H7 (cell line): ENCODE measurements around the gene GCH1. TPM values are rescaled to one million over a fixed set of nuclear protein-coding genes. Genes with fewer than 3 reads are reported as not detected.

Source experiments
- DNase-seq: peaks from one replicate; pipeline ENCODE4 v3.0.0; 2012
- H3K27me3 ChIP-seq: 2 replicates; pipeline ENCODE4 v1.6.0; 2011; ENCODE audit warnings: mild to moderate bottlenecking, low read length; ENCODE audit not compliant: control insufficient read depth, insufficient read depth
- H3K36me3 ChIP-seq: replicated peaks from 2 replicates; pipeline ENCODE4 v1.5.1; 2011; ENCODE audit warnings: low read length; ENCODE audit not compliant: control insufficient read depth, insufficient read depth
- H3K4me3 ChIP-seq: 2 replicates; pipeline ENCODE4 v1.5.1; 2011; ENCODE audit warnings: low read depth, mild to moderate bottlenecking, control low read depth, low read length, moderate library complexity; ENCODE audit not compliant: insufficient read depth
- total RNA-seq: library from RNA; depleted of rRNA; stranded (reverse); fragments of >200 nt; shearing (Covaris generic); gene quantifications from 2 replicates; pipeline ENCODE4 v1.2.3, GENCODE V29; 2014

GCH1 gene
- total RNA-seq, 1 experiment from 2014 or later, result 12.1 TPM

GRCh38 chr14:54834727-54835126, 67.9 kb downstream of the GCH1 start:
- Histone ChIP-seq H3K27me3 (no peaks in the 10 kb centered on the region), H3K4me3 (no peak overlapping the region)
- DNase-seq, result no peak

GRCh38 chr14:54834081-54834480, 68.5 kb downstream of the GCH1 start:
- DNase-seq, result no peak
- H3K4me3 ChIP-seq, result no peak overlapping the region
- no peaks in the 10 kb centered on the region for H3K27me3 ChIP-seq
- H3K36me3 ChIP-seq, result no peaks in the 10 kb centered on the region

More at GRCh38 chr14:54834727-54835126, 67.9 kb downstream of the GCH1 start:
- H3K36me3 ChIP-seq, result no peaks in the 10 kb centered on the region

- no peak for DNase-seq
- Histone ChIP-seq H3K36me3 (no peaks in the 10 kb centered on the region), H3K4me3 (no peak overlapping the region), H3K27me3 (no peaks in the 10 kb centered on the region)
Observed at GRCh38 chr14:54830650-54831049, 72.0 kb downstream of the GCH1 start.

GRCh38 chr14:54829486-54830224, 73.0 kb downstream of the GCH1 start:
- Histone ChIP-seq H3K4me3 (no peak overlapping the region), H3K36me3 (no peaks in the 10 kb centered on the region), H3K27me3 (no peaks in the 10 kb centered on the region)
- DNase-seq, result no peak

- no peaks in the 10 kb centered on the region for H3K27me3 ChIP-seq
- H3K36me3 ChIP-seq, result no peaks in the 10 kb centered on the region
- H3K4me3 ChIP-seq, result no peak overlapping the region
- DNase-seq, result no peak
Observed at GRCh38 chr14:54828037-54828436, 74.6 kb downstream of the GCH1 start.

GRCh38 chr14:54823757-54824549, 78.7 kb downstream of the GCH1 start:
- DNase-seq, result no peak
- Histone ChIP-seq H3K27me3 (no peaks in the 10 kb centered on the region), H3K36me3 (no peaks in the 10 kb centered on the region)

GRCh38 chr14:54822685-54823084, 79.9 kb downstream of the GCH1 start:
- Histone ChIP-seq H3K27me3 (no peaks in the 10 kb centered on the region), H3K4me3 (no peak overlapping the region), H3K36me3 (no peaks in the 10 kb centered on the region)
- no peak for DNase-seq

More at GRCh38 chr14:54823757-54824549, 78.7 kb downstream of the GCH1 start:
- no peak overlapping the region for H3K4me3 ChIP-seq

GRCh38 chr14:54818201-54819133, 84.2 kb downstream of the GCH1 start:
- H3K27me3 ChIP-seq, result no peaks in the 10 kb centered on the region
- H3K36me3 ChIP-seq, result no peaks in the 10 kb centered on the region
- no peak for DNase-seq
- no peak overlapping the region for H3K4me3 ChIP-seq

GRCh38 chr14:54817506-54817905, 85.1 kb downstream of the GCH1 start:
- peaks cover 1% of the 10 kb centered on the region; the same call in 1 of the 2 replicates for H3K27me3 ChIP-seq
- no peak for DNase-seq
- H3K36me3 ChIP-seq, result no peaks in the 10 kb centered on the region
- no peak overlapping the region for H3K4me3 ChIP-seq

GRCh38 chr14:54816450-54816849, 86.2 kb downstream of the GCH1 start:
- Histone ChIP-seq H3K36me3 (no peaks in the 10 kb centered on the region), H3K4me3 (no peak overlapping the region), H3K27me3 (peaks cover 2% of the 10 kb centered on the region; the same call in 1 of the 2 replicates)
- no peak for DNase-seq

- DNase-seq, result no peak
- Histone ChIP-seq H3K36me3 (no peaks in the 10 kb centered on the region), H3K4me3 (no peak overlapping the region), H3K27me3 (peaks cover 2% of the 10 kb centered on the region; the same call in 1 of the 2 replicates)
Observed at GRCh38 chr14:54815515-54815914, 87.1 kb downstream of the GCH1 start.

- H3K36me3 ChIP-seq, result no peaks in the 10 kb centered on the region
- H3K4me3 ChIP-seq, result no peak overlapping the region
- no peak for DNase-seq
- peaks cover 2% of the 10 kb centered on the region; the same call in 1 of the 2 replicates for H3K27me3 ChIP-seq
Observed at GRCh38 chr14:54815016-54815415, 87.6 kb downstream of the GCH1 start.

- peak; percentile 67 for DNase-seq
- H3K36me3 ChIP-seq, result no peaks in the 10 kb centered on the region
- peaks cover 2% of the 10 kb centered on the region; the same call in 1 of the 2 replicates for H3K27me3 ChIP-seq
- no peak overlapping the region for H3K4me3 ChIP-seq
Observed at GRCh38 chr14:54814076-54814475, 88.5 kb downstream of the GCH1 start.

GRCh38 chr14:54813081-54813480, 89.5 kb downstream of the GCH1 start:
- H3K27me3 ChIP-seq, result peaks cover 2% of the 10 kb centered on the region; the same call in 1 of the 2 replicates
- DNase-seq, result no peak
- H3K36me3 ChIP-seq, result no peaks in the 10 kb centered on the region
- H3K4me3 ChIP-seq, result no peak overlapping the region
